NT2/D1 (cell line): ENCODE results near the gene FASTKD3.

Source experiments
- DNase-seq: peaks from one replicate; pipeline ENCODE4 v3.0.0-alpha.2; 2011; ENCODE audit warnings: low read depth, low spot score
- H3K27me3 ChIP-seq: 2 replicates; pipeline ENCODE4 v1.6.0; 2011; ENCODE audit warnings: mild to moderate bottlenecking; ENCODE audit not compliant: insufficient read length, insufficient read depth
- H3K36me3 ChIP-seq: 2 replicates; pipeline ENCODE4 v1.6.1; 2011; ENCODE audit warnings: mild to moderate bottlenecking, low read length, mixed read lengths; ENCODE audit not compliant: insufficient read depth, insufficient read length
- H3K4me1 ChIP-seq: 2 replicates; pipeline ENCODE4 v1.5.1; 2011; ENCODE audit not compliant: insufficient read depth, insufficient read length
- H3K4me3 ChIP-seq: 2 replicates; pipeline ENCODE4 v1.5.1; 2011; ENCODE audit warnings: low read depth; ENCODE audit not compliant: insufficient read length
- H3K9ac ChIP-seq: 2 replicates; pipeline ENCODE4 v1.6.0; 2011; ENCODE audit warnings: low read depth; ENCODE audit not compliant: insufficient read length
- H3K9me3 ChIP-seq: 2 replicates; pipeline ENCODE4 v1.5.1; 2011; ENCODE audit warnings: mild to moderate bottlenecking, low read length; ENCODE audit not compliant: insufficient read depth
- SUZ12 ChIP-seq: IDR thresholded peaks from 2 replicates; pipeline ENCODE4 v1.6.1; 2011; ENCODE audit not compliant: insufficient read length, insufficient read depth; ENCODE audit errors: extremely low read depth
- YY1 ChIP-seq: IDR thresholded peaks from 2 replicates; pipeline ENCODE4 v1.6.1; 2011; ENCODE audit not compliant: insufficient read length, insufficient read depth
- ZNF274 ChIP-seq: IDR thresholded peaks from 2 replicates; pipeline ENCODE4 v1.6.1; 2011; ENCODE audit warnings: mild to moderate bottlenecking, low read depth, low read length

Gene FASTKD3

DNA sequence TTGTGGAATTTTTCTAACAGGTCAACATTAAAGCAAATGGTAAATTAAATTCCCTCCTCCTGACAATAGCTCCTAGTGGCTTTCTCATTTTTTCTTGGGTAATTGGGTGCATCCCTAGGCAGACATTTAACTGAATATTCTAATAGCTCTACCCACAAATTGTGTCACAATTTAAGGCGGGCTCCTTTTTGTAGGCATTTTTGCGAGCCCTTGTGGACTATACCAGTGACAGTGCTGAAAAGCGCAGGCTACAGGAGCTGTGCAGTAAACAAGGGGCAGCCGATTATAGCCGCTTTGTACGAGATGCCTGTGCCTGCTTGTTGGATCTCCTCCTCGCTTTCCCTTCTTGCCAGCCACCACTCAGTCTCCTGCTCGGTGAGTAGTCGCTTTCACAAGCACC lies 20.1 kb upstream of the FASTKD3 start:
- Histone ChIP-seq H3K4me3 (no peak overlapping the region), H3K9me3 (no peaks in the 10 kb centered on the region), H3K9ac (no peak overlapping the region), H3K4me1 (no peaks in the 10 kb centered on the region), H3K27me3 (no peaks in the 10 kb centered on the region), H3K36me3 (peaks cover 77% of the 10 kb centered on the region)
- TF ChIP-seq YY1 (no peak), SUZ12 (no peak), ZNF274 (no peak)
- no peak for DNase-seq

GRCh38 chr5:7886849-7887475 lies 18.1 kb upstream of the FASTKD3 start:
- no peak for TF ChIP-seq ZNF274
- no peak overlapping the region for H3K9ac ChIP-seq
- no peaks in the 10 kb centered on the region for H3K27me3 ChIP-seq
- no peaks in the 10 kb centered on the region for H3K4me1 ChIP-seq
- no peak for DNase-seq
- H3K9me3 ChIP-seq = no peaks in the 10 kb centered on the region
- no peak overlapping the region for H3K4me3 ChIP-seq
- peaks cover 77% of the 10 kb centered on the region for H3K36me3 ChIP-seq

DNA sequence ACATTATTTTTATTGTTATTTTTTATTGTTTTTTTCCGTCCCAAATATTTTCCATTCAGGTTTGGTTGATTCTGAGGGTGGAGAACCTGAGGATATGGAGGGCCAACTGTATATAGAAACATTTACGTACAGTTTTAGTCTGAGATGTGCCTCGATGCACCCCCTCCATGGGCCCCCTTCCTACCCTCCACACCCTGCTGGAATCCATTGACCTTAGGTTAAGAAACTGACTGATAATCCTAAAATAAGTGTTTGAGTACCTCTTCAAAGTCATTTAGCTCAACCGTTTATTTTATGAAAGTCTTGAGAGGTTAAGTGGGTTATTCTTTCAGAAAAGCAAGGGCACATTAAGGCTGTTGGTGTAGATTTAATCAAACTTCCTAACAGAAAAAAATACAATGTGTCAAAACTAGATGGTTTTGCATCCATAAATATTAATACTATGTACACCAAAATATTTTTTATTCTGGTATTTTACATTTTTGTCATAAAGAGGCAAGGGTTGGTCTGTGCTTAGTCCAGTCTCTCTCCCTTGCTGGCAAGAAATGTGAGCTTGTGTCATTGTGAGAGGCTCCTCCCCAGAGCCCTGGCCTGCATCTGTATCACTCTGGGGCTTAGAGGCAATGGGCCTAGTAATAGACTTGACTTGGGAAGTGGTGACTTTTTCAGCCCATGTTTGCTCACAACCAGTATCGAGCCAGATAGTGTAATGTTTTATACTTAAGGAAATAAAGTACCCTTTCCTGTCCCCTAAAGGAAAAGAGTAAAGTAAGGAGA lies 15.8 kb upstream of the FASTKD3 start:
- no peaks in the 10 kb centered on the region for H3K27me3 ChIP-seq
- H3K4me1 ChIP-seq = no peaks in the 10 kb centered on the region
- peaks cover 87% of the 10 kb centered on the region for H3K36me3 ChIP-seq
- DNase-seq = no peak
- no peaks in the 10 kb centered on the region for H3K9me3 ChIP-seq
- H3K4me3 ChIP-seq = no peak overlapping the region
- TF ChIP-seq ZNF274 (no peak), SUZ12 (no peak)
- no peak overlapping the region for H3K9ac ChIP-seq

DNA sequence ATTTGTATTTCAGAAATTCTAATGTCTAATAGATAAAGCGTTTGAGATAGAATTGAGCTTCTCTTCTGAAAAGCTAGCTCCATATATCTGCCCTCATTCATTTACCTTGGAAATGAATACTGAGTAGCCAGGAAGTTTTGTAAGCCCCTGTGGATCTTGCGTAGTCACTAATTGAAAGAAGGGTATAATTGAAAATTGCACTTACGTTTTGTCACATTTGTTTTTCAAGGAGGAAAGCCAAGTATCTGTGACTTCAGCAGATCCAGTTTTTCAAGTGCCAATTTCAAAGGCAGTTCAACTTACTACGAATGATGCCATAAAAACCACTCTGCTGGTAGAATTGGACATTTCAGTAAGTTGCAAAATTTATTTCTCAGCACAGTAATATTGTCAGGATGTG lies 14.1 kb upstream of the FASTKD3 start:
- H3K27me3 ChIP-seq = no peaks in the 10 kb centered on the region
- H3K36me3 ChIP-seq = peaks cover 85% of the 10 kb centered on the region
- H3K9me3 ChIP-seq = no peaks in the 10 kb centered on the region
- H3K4me1 ChIP-seq = no peaks in the 10 kb centered on the region
- no peak for DNase-seq
- no peak overlapping the region for H3K9ac ChIP-seq
- H3K4me3 ChIP-seq = no peak overlapping the region
- TF ChIP-seq SUZ12 (no peak), YY1 (no peak), ZNF274 (no peak)

DNA sequence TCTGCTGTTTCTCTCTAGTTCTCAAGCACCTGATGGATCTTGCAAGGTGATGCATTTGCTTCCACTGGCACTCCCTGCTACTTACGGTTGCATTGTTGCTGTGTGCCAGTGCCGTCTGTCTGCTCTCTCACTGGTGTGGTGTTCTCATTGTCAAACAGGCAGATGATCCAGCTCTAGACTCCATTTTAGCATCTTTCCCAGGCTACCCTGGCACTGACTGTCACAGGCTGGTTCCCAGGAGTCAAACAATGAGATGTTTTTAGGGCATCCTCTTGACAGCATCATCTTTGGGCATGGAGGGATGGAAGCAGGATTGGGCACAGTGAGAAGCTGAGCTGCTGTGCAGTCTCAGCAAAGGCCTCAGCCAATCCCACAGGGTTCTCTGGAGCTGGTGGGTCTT lies 13.0 kb upstream of the FASTKD3 start:
- Histone ChIP-seq H3K9ac (no peak overlapping the region), H3K27me3 (no peaks in the 10 kb centered on the region), H3K4me1 (no peaks in the 10 kb centered on the region), H3K36me3 (peaks cover 93% of the 10 kb centered on the region), H3K4me3 (no peak overlapping the region), H3K9me3 (no peaks in the 10 kb centered on the region)
- DNase-seq = no peak
- TF ChIP-seq SUZ12 = no peak
- no peak for TF ChIP-seq ZNF274
- no peak for TF ChIP-seq YY1

DNA sequence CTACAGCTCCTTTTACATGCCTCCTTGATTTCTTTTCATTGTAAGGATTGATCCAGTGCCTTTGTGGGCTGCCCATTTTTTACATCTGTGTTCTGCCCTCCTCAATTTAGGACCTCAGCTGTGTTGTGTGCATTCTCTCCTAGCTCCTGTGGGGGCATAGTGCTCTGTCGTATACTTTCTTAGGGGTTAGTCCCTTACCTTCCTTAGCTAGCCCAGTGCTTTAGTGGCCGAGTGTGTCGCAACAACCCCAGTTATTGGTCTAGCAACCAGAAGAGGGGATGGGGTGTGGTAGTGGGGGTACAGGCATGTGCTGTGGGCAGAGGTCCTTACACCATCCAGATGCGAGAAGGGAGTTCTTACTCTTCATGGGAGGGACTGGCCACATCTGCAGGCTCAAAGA lies 12.3 kb upstream of the FASTKD3 start:
- Histone ChIP-seq H3K4me1 (no peaks in the 10 kb centered on the region), H3K4me3 (no peak overlapping the region), H3K9ac (no peak overlapping the region), H3K9me3 (no peaks in the 10 kb centered on the region), H3K27me3 (no peaks in the 10 kb centered on the region), H3K36me3 (peaks cover 95% of the 10 kb centered on the region)
- no peak for DNase-seq
- TF ChIP-seq SUZ12 (no peak), YY1 (no peak), ZNF274 (no peak)

DNA sequence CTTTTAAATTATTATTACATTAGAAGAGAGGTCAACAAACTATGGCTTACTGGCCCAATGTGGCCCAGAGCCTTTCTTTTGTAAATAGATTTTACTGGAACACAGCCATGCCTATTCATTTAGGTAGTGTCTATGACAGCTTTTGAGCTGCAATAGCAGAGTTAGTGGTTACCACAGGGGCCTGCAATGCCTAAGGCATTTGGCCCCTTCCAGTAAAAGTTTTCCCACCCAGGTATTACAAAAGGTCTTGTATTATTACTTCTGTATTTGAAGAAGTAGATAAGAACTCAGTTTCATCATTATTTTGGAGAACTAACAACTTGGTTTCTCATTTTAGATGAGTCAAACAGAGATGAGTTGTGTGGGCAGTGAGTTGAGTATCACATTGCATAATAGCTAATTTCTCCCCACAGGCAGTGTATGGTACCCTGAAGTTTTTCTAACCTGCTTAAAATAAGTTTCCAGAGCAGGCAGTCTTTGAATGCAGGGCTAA lies 9.6 kb upstream of the FASTKD3 start:
- Histone ChIP-seq H3K4me1 (no peaks in the 10 kb centered on the region), H3K9me3 (no peaks in the 10 kb centered on the region), H3K4me3 (no peak overlapping the region), H3K36me3 (peaks cover 95% of the 10 kb centered on the region), H3K9ac (no peak overlapping the region), H3K27me3 (no peaks in the 10 kb centered on the region)
- no peak for DNase-seq
- TF ChIP-seq ZNF274 = no peak
- no peak for TF ChIP-seq SUZ12
- no peak for TF ChIP-seq YY1
